ENCODE measurements around the gene CFAP46.
"Not testable (repeated sequence)": the region's sequence is repeated elsewhere in the genome, so short reads cannot be mapped to it uniquely, and the experiment has no call there.

- not testable (repeated sequence) for TF ChIP-seq MXI1 (conservative IDR thresholded peaks at IDR 0.05; ENCODE audit: poor library complexity, severe bottlenecking); CTCF (IDR thresholded peaks at IDR 0.05; ENCODE audit: poor library complexity, severe bottlenecking); POLR2AphosphoS5 (IDR thresholded peaks at IDR 0.05); EZH2 (IDR thresholded peaks at IDR 0.05; ENCODE audit: borderline replicate concordance, insufficient read depth, low read length, poor library complexity, severe bottlenecking); EP300 (conservative IDR thresholded peaks at IDR 0.05; ENCODE audit: poor library complexity, severe bottlenecking); REST (IDR thresholded peaks at IDR 0.05; ENCODE audit: borderline replicate concordance); SMC3 (conservative IDR thresholded peaks at IDR 0.05; ENCODE audit: poor library complexity)
These were observed 53.9 kb downstream of the CFAP46 start for GRCh38 chr10:132888446-132888845.

Data from neural cell (in vitro differentiated cells).